Subcutaneous adipose tissue (tissue), 4 donors: ENCODE data around the gene MYCL. TPM values are rescaled to one million over a fixed set of nuclear protein-coding genes. Genes with fewer than 3 reads are reported as not detected.

Source experiments
- CTCF ChIP-seq: fragments of 450-650 bp; IDR thresholded peaks from one replicate; pipeline ENCODE4 v1.5.1; 2016; ENCODE audit warnings: low read depth, mild to moderate bottlenecking, control low read depth, antibody characterized with exemption, moderate library complexity
- total RNA-seq, 4 donors: library from RNA; depleted of rRNA; stranded (reverse); fragments of >200 nt; gene quantifications; one replicate each; pipeline ENCODE4 v1.1.0, GENCODE V29; 2016

MYCL gene
- total RNA-seq, 4 donors from 2014 or later: 0.22 to 0.57 (median 0.34) TPM; not detected in 1

GRCh38 chr1:39927538-39927937 is 25.8 kb upstream of the MYCL start:
- TF ChIP-seq CTCF: no peak

- TF ChIP-seq CTCF: no peak
These were observed 25.1 kb upstream of the MYCL start for GRCh38 chr1:39926820-39927219.

GRCh38 chr1:39926343-39926793 is 24.7 kb upstream of the MYCL start:
- TF ChIP-seq CTCF: no peak

GRCh38 chr1:39925721-39926342 is 24.1 kb upstream of the MYCL start:
- TF ChIP-seq CTCF: no peak

GRCh38 chr1:39922251-39922688 is 20.6 kb upstream of the MYCL start:
- no peak for TF ChIP-seq CTCF

GRCh38 chr1:39919545-39919944 is 17.8 kb upstream of the MYCL start:
- TF ChIP-seq CTCF: no peak

- no peak for TF ChIP-seq CTCF
These were observed 16.1 kb upstream of the MYCL start for GRCh38 chr1:39917825-39918224.
